ENCODE results near the gene TIMM13. TPM values are rescaled to one million over a fixed set of nuclear protein-coding genes. Genes with fewer than 3 reads are reported as not detected.

The TIMM13 gene
- total RNA-seq, 6 donors from 2014 or later, result 26.2 to 82.3 (median 40.0) TPM

GRCh38 chr19:2389594-2389993, 37.8 kb downstream of the TIMM13 start:
- no peak for TF ChIP-seq CTCF (IDR thresholded peaks at IDR 0.05)
- no peak for TF ChIP-seq EP300 (IDR thresholded peaks at IDR 0.05)
- no peak for TF ChIP-seq POLR2AphosphoS5 (IDR thresholded peaks at IDR 0.05)
- no peak for TF ChIP-seq POLR2A (IDR thresholded peaks at IDR 0.05)
- no peak overlapping the region for H3K27ac ChIP-seq
- WGBS, 2 donors, result 82 to 88% methylated on average over 18 to 21 of the region's 21 CpGs

GRCh38 chr19:2387367-2388288, 39.8 kb downstream of the TIMM13 start:
- ATAC-seq (ENCODE audit: low FRiP score in 2 of 2) (no peak), DNase-seq (no peak)
- H3K36me3 ChIP-seq, result no peaks in the 10 kb centered on the region
- WGBS, 2 donors, result 71 to 77% methylated on average over 20 of the region's 20 CpGs
- no peak overlapping the region for H3K27ac ChIP-seq
- no peak overlapping the region for H3K4me3 ChIP-seq
- H3K4me1 ChIP-seq, result peaks cover 0 to 13% (median 2%) of the 10 kb centered on the region in 4 donors
- no peaks in the 10 kb centered on the region for H3K9me3 ChIP-seq
- no peaks in the 10 kb centered on the region for H3K27me3 ChIP-seq
- no peak for TF ChIP-seq CTCF (IDR thresholded peaks at IDR 0.05)
- TF ChIP-seq POLR2A (IDR thresholded peaks at IDR 0.05), result no peak
- no peak for TF ChIP-seq POLR2AphosphoS5 (IDR thresholded peaks at IDR 0.05)
- no peak for TF ChIP-seq EP300 (IDR thresholded peaks at IDR 0.05)

More at GRCh38 chr19:2389594-2389993, 37.8 kb downstream of the TIMM13 start:
- no peaks in the 10 kb centered on the region for H3K36me3 ChIP-seq
- ATAC-seq (ENCODE audit: low FRiP score in 2 of 2) (no peak), DNase-seq (no peak)
- no peak overlapping the region for H3K4me3 ChIP-seq
- H3K27me3 ChIP-seq, result no peaks in the 10 kb centered on the region
- peaks cover 0 to 13% (median 2%) of the 10 kb centered on the region in 4 donors for H3K4me1 ChIP-seq
- no peaks in the 10 kb centered on the region for H3K9me3 ChIP-seq

GRCh38 chr19:2385053-2385721, 42.2 kb downstream of the TIMM13 start:
- Histone ChIP-seq H3K36me3 (no peaks in the 10 kb centered on the region), H3K27me3 (no peaks in the 10 kb centered on the region), H3K4me1 (peaks cover 0 to 8% (median 2%) of the 10 kb centered on the region in 4 donors), H3K9me3 (peaks cover 0 to 7% (median 3%) of the 10 kb centered on the region in 4 donors), H3K27ac (no peak overlapping the region), H3K4me3 (no peak overlapping the region)
- 42 to 54% methylated on average over 14 to 19 of the region's 37 CpGs for WGBS, 2 donors
- peak; percentile 30 to 61 for DNase-seq
- ATAC-seq (ENCODE audit: low FRiP score in 2 of 2), result peak in 1 of 2 donors; percentile 27
- TF ChIP-seq EP300 (IDR thresholded peaks at IDR 0.05) (no peak), POLR2AphosphoS5 (IDR thresholded peaks at IDR 0.05) (no peak), POLR2A (IDR thresholded peaks at IDR 0.05) (no peak), CTCF (IDR thresholded peaks at IDR 0.05) (no peak)

- no peaks in the 10 kb centered on the region for H3K27me3 ChIP-seq
- peaks cover 0 to 7% (median 3%) of the 10 kb centered on the region in 4 donors for H3K9me3 ChIP-seq
- H3K36me3 ChIP-seq, result no peaks in the 10 kb centered on the region
- TF ChIP-seq POLR2A (IDR thresholded peaks at IDR 0.05) (no peak), CTCF (IDR thresholded peaks at IDR 0.05) (no peak), EP300 (IDR thresholded peaks at IDR 0.05) (no peak), POLR2AphosphoS5 (IDR thresholded peaks at IDR 0.05) (no peak)
- H3K27ac ChIP-seq, result no peak overlapping the region
- no peak for ATAC-seq (ENCODE audit: low FRiP score in 2 of 2)
- DNase-seq, result no peak
- H3K4me1 ChIP-seq, result peaks cover 0 to 8% (median 2%) of the 10 kb centered on the region in 4 donors
- no peak overlapping the region for H3K4me3 ChIP-seq
- 86 to 88% methylated on average over 12 to 13 of the region's 13 CpGs for WGBS, 2 donors
Observed at GRCh38 chr19:2382530-2383222, 44.7 kb downstream of the TIMM13 start.
